Keratinocyte (primary cell): ENCODE results near the gene ZNF441. TPM values are rescaled to one million over a fixed set of nuclear protein-coding genes. Genes with fewer than 3 reads are reported as not detected.

Source experiments
- DNase-seq: peaks from one replicate; pipeline ENCODE4 v3.0.0-alpha.2; 2011; ENCODE audit warnings: low read depth, missing footprints, low spot score
- FAIRE-seq: peaks from 2 replicates; lab custom pipeline; 2011; peaks lifted over from hg19 to GRCh38; lab: Jason Lieb, UNC
- H2AFZ ChIP-seq: 2 replicates; pipeline ENCODE4 v1.6.0; 2012; ENCODE audit warnings: low read length, control low read depth, inconsistent platforms; ENCODE audit not compliant: control insufficient read depth
- H3K27ac ChIP-seq: 2 replicates; pipeline ENCODE4 v1.5.1; 2011; ENCODE audit warnings: low read length; ENCODE audit not compliant: control insufficient read depth, insufficient read depth
- H3K27me3 ChIP-seq: 3 replicates; pipeline ENCODE4 v1.6.0; 2011; ENCODE audit warnings: low read length; ENCODE audit not compliant: control insufficient read depth, insufficient read depth; ENCODE audit errors: extremely low read depth
- H3K36me3 ChIP-seq, 2 experiments: 2 replicates in 1 of 2; 3 replicates in 1 of 2; pipeline ENCODE4 v1.5.1; 2011; ENCODE audit warnings: low read length in 2 of 2, mild to moderate bottlenecking in 1 of 2; ENCODE audit not compliant: control insufficient read depth in 2 of 2, insufficient read depth in 2 of 2; ENCODE audit errors: extremely low read depth in 1 of 2
- H3K4me1 ChIP-seq: 3 replicates; pipeline ENCODE4 v1.5.1; 2011; ENCODE audit warnings: low read length; ENCODE audit not compliant: control insufficient read depth, insufficient read depth; ENCODE audit errors: extremely low read depth
- H3K4me2 ChIP-seq: 3 replicates; pipeline ENCODE4 v1.6.0; 2011; ENCODE audit warnings: low read depth, low read length; ENCODE audit not compliant: control insufficient read depth, insufficient read depth; ENCODE audit errors: extremely low read depth
- H3K4me3 ChIP-seq, 3 experiments: fragments of 200-600 bp in 1 of 3; sonication (generic) in 1 of 3; 2 replicates in 2 of 3; 3 replicates in 1 of 3; pipeline ENCODE4 v1.5.1; 2011 to 2016; ENCODE audit warnings: low read length in 3 of 3, mild to moderate bottlenecking in 3 of 3, control low read depth in 2 of 3, inconsistent platforms in 1 of 3, low read depth in 1 of 3, mixed read lengths in 1 of 3, mixed run types in 1 of 3, moderate library complexity in 1 of 3; ENCODE audit not compliant: control insufficient read depth in 2 of 3, insufficient read depth in 2 of 3; ENCODE audit errors: extremely low read depth in 1 of 3
- H3K79me2 ChIP-seq: 2 replicates; pipeline ENCODE4 v1.6.0; 2012; ENCODE audit warnings: low read length; ENCODE audit not compliant: control insufficient read depth, insufficient read depth
- H3K9ac ChIP-seq: 3 replicates; pipeline ENCODE4 v1.6.0; 2011; ENCODE audit warnings: low read length; ENCODE audit not compliant: control insufficient read depth, insufficient read depth; ENCODE audit errors: extremely low read depth
- H3K9me1 ChIP-seq: 3 replicates; pipeline ENCODE4 v1.6.0; 2011; ENCODE audit warnings: low read length; ENCODE audit not compliant: control insufficient read depth, insufficient read depth; ENCODE audit errors: extremely low read depth
- H3K9me3 ChIP-seq: 2 replicates; pipeline ENCODE4 v1.5.1; 2012; ENCODE audit warnings: low read depth, low read length; ENCODE audit not compliant: control insufficient read depth
- H4K20me1 ChIP-seq: 3 replicates; pipeline ENCODE4 v1.6.0; 2011; ENCODE audit warnings: low read length; ENCODE audit not compliant: control insufficient read depth, insufficient read depth; ENCODE audit errors: extremely low read depth
- EZH2 ChIP-seq: IDR thresholded peaks from one replicate; pipeline ENCODE4 v1.6.1; 2012; ENCODE audit warnings: inconsistent platforms, mild to moderate bottlenecking, low read length, moderate library complexity
- dilution Hi-C: fragments of 300-500 bp; cut with MboI; formaldehyde crosslinking; loops from one replicate; pipeline ENCODE4 v1.7.0; 2020; ENCODE audit warnings: low sequenced_read_pairs; ENCODE audit not compliant: extremely low pct_ligation_motif_present
- polyA plus RNA-seq, 5 experiments: library from polyadenylated mRNA; depleted of rRNA in 3 of 5; stranded (reverse) in 3 of 5; stranded (forward) in 1 of 5; unstranded in 1 of 5; fragments of >200 nt; gene quantifications; 1 replicate in 1 of 5; 2 replicates in 3 of 5; 3 replicates in 1 of 5; pipeline versions ENCODE4 v1.2.1 to v1.2.3, GENCODE V29; 2011 to 2012; ENCODE audit warnings: missing spikeins in 2 of 5, low read depth in 1 of 5, low replicate concordance in 1 of 5
- TF ChIP-seq, protein P1 (sequence below), 3 experiments: IDR thresholded peaks in 1 of 3; conservative IDR thresholded peaks in 1 of 3; optimal IDR thresholded peaks in 1 of 3; 2 replicates in 2 of 3; 3 replicates in 1 of 3; pipeline versions ENCODE3 to v1.5.1; 2011; ENCODE audit warnings: low read length in 3 of 3, mild to moderate bottlenecking in 3 of 3, moderate library complexity in 2 of 3, control low read depth in 1 of 3, inconsistent platforms in 1 of 3; ENCODE audit not compliant: insufficient read depth in 2 of 3; ENCODE audit errors: extremely low read depth in 1 of 3

Gene ZNF441
- polyA plus RNA-seq, 1 donor (not counting 4 experiments of a cell fraction or from before 2014, with no cell fraction given) = 3.1 TPM

DNA sequence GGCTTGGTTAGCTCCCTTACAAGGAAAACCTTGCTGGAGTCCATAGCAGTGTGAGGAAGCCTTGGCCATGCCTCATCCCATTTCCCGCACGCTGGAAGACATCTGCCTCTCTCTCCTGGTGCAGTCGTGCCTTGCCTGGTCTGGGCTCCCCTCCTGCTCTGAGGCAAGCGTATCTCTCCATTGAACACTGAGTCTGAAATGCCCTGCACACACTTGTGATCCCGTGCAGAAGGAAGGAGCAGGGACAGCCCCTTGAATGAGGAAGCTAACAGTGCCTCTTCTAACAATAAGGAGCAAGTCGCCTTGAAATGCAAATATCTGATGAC, 46.9 kb downstream of the ZNF441 start:
- peak overlapping the region; percentile 1 for H3K27ac ChIP-seq
- peak overlapping the region; percentile 91 to 98 (median 92) for H3K4me3 ChIP-seq
- no peaks in the 10 kb centered on the region for H4K20me1 ChIP-seq
- H3K4me2 ChIP-seq = peak overlapping the region; percentile 90
- no peaks in the 10 kb centered on the region for H3K36me3 ChIP-seq
- H3K9me1 ChIP-seq = no peaks in the 10 kb centered on the region
- H3K4me1 ChIP-seq = peaks cover 5% of the 10 kb centered on the region
- dilution Hi-C loops = no loop called here
- peaks cover 26% of the 10 kb centered on the region for H3K79me2 ChIP-seq
- no peak for TF ChIP-seq EZH2
- TF ChIP-seq, protein P1, sequence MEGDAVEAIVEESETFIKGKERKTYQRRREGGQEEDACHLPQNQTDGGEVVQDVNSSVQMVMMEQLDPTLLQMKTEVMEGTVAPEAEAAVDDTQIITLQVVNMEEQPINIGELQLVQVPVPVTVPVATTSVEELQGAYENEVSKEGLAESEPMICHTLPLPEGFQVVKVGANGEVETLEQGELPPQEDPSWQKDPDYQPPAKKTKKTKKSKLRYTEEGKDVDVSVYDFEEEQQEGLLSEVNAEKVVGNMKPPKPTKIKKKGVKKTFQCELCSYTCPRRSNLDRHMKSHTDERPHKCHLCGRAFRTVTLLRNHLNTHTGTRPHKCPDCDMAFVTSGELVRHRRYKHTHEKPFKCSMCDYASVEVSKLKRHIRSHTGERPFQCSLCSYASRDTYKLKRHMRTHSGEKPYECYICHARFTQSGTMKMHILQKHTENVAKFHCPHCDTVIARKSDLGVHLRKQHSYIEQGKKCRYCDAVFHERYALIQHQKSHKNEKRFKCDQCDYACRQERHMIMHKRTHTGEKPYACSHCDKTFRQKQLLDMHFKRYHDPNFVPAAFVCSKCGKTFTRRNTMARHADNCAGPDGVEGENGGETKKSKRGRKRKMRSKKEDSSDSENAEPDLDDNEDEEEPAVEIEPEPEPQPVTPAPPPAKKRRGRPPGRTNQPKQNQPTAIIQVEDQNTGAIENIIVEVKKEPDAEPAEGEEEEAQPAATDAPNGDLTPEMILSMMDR (optimal IDR thresholded peaks at IDR 0.05 in 1 of 3, IDR thresholded peaks at IDR 0.05 in 1 of 3, conservative IDR thresholded peaks at IDR 0.05 in 1 of 3; ENCODE audit: extremely low read depth in 1 of 3, insufficient read depth in 2 of 3, low read length in 3 of 3) = no peak
- FAIRE-seq (no peak), DNase-seq (no peak)
- H3K9me3 ChIP-seq = no peaks in the 10 kb centered on the region
- no peaks in the 10 kb centered on the region for H3K27me3 ChIP-seq
- H3K9ac ChIP-seq = peak overlapping the region; percentile 96
- H2AFZ ChIP-seq = peak overlapping the region; percentile 99

DNA sequence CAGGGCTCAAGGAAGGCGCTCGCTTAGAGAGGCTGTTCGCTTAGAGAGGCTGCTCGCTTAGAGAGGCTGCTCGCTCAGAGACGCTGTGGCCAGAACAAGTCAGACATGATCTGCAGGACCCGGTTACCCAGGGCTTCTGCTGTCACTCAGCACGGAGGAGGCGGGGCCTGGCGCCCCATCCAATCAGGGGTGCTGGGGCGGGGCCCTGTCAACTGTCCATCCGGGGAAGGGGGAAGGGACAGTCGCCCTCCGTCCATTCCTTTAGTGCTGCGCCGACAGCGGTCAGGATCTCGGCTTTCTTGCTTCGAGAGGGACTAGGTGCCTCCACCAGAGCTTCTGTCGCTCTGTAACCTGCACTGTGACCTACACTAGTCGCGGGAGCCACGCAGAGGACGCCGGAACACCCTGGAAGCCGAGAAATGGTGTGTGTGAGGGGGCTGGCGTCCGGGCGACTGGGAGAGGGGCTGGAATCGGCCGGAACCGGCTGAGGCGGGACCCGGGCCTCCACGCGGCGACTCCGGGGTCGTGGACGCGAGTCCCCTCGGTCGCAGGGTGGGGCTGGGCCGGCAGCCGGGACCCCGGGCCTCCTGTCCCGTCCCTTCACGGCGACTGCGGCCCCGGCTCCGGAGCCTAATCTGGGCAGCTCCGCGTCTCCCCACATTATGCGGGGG, 47.4 kb downstream of the ZNF441 start, which contains the start of gene ZNF440:
ZNF440 (plus strand) TSS at position 245 of the 671 bp plus-strand sequence; CDS start at position 420, 175 bp downstream.
- Histone ChIP-seq H3K36me3 (no peaks in the 10 kb centered on the region), H3K4me3 (peak within 1 kb of the TSS; percentile 91 to 98 (median 92)), H3K79me2 (peaks cover 27% of the 10 kb centered on the region), H3K9ac (peak within 1 kb of the TSS; percentile 96), H3K27ac (peak within 1 kb of the TSS; percentile 93), H3K4me2 (peak within 1 kb of the TSS; percentile 90), H3K27me3 (no peaks in the 10 kb centered on the region), H4K20me1 (no peaks in the 10 kb centered on the region), H3K9me3 (no peaks in the 10 kb centered on the region), H3K4me1 (peaks cover 5% of the 10 kb centered on the region), H2AFZ (peak within 1 kb of the TSS; percentile 99), H3K9me1 (no peaks in the 10 kb centered on the region)
- TF ChIP-seq EZH2 = no peak
- TF ChIP-seq, protein P1 (optimal IDR thresholded peaks at IDR 0.05 in 1 of 3, IDR thresholded peaks at IDR 0.05 in 1 of 3, conservative IDR thresholded peaks at IDR 0.05 in 1 of 3; ENCODE audit: extremely low read depth in 1 of 3, insufficient read depth in 2 of 3, low read length in 3 of 3) = no peak
- FAIRE-seq (no peak), DNase-seq (peak; percentile 69)
- dilution Hi-C loops = no loop called here
